ENCODE measurements around the gene PMS1.

DNA sequence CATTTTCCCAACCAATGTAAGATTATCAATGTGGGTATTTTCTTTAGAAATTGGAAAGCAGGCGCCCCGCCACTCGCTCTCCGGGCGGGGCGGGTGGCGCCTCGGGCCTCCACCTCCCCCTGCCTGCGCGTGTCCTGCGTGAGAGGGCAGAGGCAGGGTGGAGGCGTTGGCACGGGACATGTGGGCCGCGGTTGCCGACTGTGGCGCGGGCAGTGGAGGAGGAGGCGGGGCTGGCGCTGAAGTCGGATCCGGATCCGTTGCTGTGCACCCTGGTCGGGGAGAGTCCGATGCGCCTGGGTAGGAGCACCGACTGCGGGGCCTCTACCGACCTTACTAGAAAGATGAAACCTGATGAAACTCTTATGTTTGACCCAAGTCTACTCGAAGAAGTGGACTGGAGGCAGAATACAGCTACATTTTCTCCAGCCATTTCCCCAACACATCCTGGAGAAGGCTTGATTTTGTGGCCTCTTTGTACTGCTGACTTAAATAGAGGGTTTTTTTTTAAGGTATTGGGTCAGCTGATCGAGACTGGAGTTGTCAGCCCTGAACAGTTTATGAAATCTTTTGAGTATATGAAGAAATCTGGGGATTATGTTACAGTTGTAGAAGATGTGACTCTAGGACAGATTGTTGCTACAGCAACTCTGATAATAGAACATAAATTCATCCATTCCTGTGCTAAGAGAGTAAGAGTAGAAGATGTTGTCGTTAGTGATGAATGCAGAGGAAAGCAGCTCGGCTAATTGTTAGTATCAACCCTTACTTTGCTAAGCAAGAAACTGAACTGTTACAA lies 37.9 kb downstream of the PMS1 start:
- TF ChIP-seq CTCF (IDR thresholded peaks at IDR 0.05 in 4 of 5, conservative IDR thresholded peaks at IDR 0.05 in 1 of 5) (no peak), POLR2A (IDR thresholded peaks at IDR 0.05) (no peak)
